Large intestine (tissue), 3 donors: ENCODE data around the gene ANKS1B. TPM values are rescaled to one million over a fixed set of nuclear protein-coding genes. Genes with fewer than 3 reads are reported as not detected.

Source experiments
- DNase-seq, 2 donors: peaks; one replicate each; pipeline versions ENCODE4 v3.0.0 to v3.0.0-alpha.2; 2013
- H3K27ac ChIP-seq: one replicate; pipeline ENCODE4 v1.5.1; 2013; ENCODE audit warnings: low read length
- H3K27me3 ChIP-seq: 2 replicates; pipeline ENCODE4 v1.6.1; 2013; ENCODE audit warnings: low read length; ENCODE audit not compliant: control insufficient read depth, insufficient read depth
- H3K36me3 ChIP-seq: 2 replicates; pipeline ENCODE4 v1.6.1; 2013; ENCODE audit warnings: low read length; ENCODE audit not compliant: control insufficient read depth, insufficient read depth
- H3K4me1 ChIP-seq: one replicate; pipeline ENCODE4 v1.6.1; 2013; ENCODE audit warnings: low read length; ENCODE audit not compliant: control insufficient read depth, insufficient read depth
- H3K4me3 ChIP-seq: one replicate; pipeline ENCODE4 v1.5.1; 2013; ENCODE audit warnings: low read length
- H3K9me3 ChIP-seq: one replicate; pipeline ENCODE4 v1.6.1; 2013; ENCODE audit warnings: mild to moderate bottlenecking, low read depth, low read length, moderate library complexity; ENCODE audit not compliant: control insufficient read depth
- WGBS: methylation state at CpG from one replicate; pipeline ENCODE4 v1.1.5; 2013; ENCODE audit warnings: low lambda C conversion rate; ENCODE audit not compliant: insufficient coverage; 5-methylcytosine and 5-hydroxymethylcytosine counted together
- polyA plus RNA-seq: library from polyadenylated mRNA; unstranded; fragments of 120-200 nt; gene quantifications from one replicate; pipeline ENCODE4 v1.2.1, GENCODE V29; 2013

ANKS1B gene
- polyA plus RNA-seq, 1 donor: 2.4 TPM

DNA sequence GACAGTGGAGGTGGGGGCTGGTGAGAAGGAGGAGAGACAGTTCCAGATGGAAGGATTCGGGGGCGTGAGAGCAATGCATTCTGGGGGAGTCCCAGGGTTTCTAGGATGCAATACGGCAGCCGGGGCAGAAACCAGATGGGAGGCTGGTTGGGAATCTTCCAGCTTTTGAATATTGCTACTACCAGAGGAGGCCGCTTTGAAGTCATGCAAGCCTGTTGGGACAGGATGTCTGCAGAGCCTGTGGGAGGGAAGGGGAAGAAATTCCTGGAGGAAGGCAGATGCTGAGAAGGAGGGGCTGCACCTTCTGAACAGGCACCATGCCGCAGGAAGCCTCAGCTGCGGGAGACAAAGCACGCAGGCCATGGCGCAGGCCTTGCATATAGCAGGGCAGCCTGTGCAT lies 1234.2 kb downstream of the ANKS1B start:
- no peaks in the 10 kb centered on the region for H3K36me3 ChIP-seq
- no peaks in the 10 kb centered on the region for H3K9me3 ChIP-seq
- no peak for DNase-seq
- H3K27me3 ChIP-seq: peaks cover 14% of the 10 kb centered on the region
- H3K27ac ChIP-seq: no peak overlapping the region
- no peak overlapping the region for H3K4me3 ChIP-seq
- no peaks in the 10 kb centered on the region for H3K4me1 ChIP-seq
- WGBS: no CpG with 5 or more reads among the region's 9 CpGs

DNA sequence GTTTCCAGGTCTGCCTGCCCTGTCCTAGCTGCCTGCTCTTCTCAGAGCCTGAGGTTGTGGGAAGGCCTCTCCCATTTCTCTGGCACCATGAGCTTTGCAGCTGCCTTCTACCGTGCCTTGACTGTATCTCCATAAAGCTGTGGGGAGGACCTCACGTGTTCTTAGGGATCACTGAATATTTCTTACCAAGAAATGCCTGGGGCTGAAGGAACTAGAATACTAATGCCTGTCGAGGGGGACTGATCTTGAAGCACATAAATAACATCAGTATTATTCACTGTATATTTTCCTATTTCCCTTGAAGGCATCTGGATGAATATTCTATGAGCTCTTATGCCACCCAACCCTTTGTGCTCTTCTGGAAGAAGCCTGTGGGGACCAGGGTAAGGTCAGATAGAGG lies 1236.3 kb downstream of the ANKS1B start:
- H3K27ac ChIP-seq: no peak overlapping the region
- H3K9me3 ChIP-seq: no peaks in the 10 kb centered on the region
- WGBS: no CpG with 5 or more reads among the region's 3 CpGs
- no peak overlapping the region for H3K4me3 ChIP-seq
- H3K36me3 ChIP-seq: no peaks in the 10 kb centered on the region
- H3K4me1 ChIP-seq: no peaks in the 10 kb centered on the region
- DNase-seq: no peak
- H3K27me3 ChIP-seq: peaks cover 22% of the 10 kb centered on the region

DNA sequence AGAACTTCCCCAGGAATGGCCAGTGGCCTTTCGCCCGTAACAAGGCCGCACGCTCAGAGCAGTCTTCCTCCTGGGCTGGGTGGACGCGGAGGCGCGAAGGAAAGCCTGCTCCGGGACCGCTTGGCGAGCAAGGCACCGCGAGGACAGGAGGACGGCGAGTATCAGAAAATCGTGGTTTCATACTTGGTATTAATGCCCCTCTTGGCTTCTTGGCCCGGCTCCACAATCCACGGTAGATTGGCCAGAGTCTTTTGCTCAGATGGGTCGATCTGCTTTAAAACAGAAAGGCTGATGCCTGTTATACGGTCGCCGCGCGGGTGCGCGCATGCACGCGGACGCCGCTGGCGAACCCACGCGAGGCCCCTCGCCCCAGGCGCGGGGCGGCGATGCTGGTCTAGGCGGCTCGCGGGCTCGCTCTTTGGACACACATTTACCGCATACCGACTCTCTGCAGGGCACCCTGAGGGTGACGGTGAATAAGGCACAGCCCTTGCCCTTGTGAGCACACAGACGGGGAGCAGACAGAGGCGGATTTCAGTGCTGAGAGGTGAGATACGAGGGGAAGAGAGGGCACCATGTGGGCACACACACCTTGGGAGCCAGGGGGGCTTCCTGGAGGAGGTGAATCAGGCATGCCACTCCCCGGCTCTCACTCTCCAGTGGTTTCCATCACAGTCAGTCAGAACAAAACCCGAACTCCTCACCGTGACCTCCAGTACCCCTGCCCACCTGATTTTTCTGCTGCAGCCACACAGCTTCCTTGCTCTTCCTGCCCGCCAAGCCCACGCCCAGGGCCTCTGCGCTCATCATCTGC lies 1239.0 kb downstream of the ANKS1B start:
- H3K36me3 ChIP-seq: no peaks in the 10 kb centered on the region
- H3K27me3 ChIP-seq: peaks cover 38% of the 10 kb centered on the region
- WGBS: 90% methylated on average over 2 of the region's 54 CpGs
- no peak overlapping the region for H3K27ac ChIP-seq
- no peaks in the 10 kb centered on the region for H3K9me3 ChIP-seq
- DNase-seq: peak in 1 of 2 donors; percentile 28
- no peaks in the 10 kb centered on the region for H3K4me1 ChIP-seq
- H3K4me3 ChIP-seq: peak overlapping the region; percentile 39

DNA sequence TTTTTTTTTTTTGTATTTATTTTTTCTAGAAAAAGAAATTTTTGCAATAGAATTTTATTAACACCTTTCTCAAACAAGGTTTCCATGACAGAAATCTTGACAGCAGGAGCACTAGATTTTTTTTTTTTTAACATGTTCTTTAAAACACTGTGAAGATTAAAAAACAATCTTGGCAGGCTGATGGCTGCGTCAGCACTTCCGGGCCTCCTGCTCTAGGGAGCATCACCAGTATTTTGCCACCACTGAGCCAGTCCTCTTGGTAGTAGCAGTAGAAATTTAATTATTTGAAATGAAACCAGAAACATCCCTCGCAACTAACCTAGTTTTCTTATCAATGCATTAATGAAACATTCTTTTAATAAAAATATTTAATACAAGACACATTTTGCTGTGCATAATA lies 1240.1 kb downstream of the ANKS1B start:
- no peak for DNase-seq
- Histone ChIP-seq H3K27me3 (peaks cover 45% of the 10 kb centered on the region), H3K9me3 (no peaks in the 10 kb centered on the region), H3K36me3 (no peaks in the 10 kb centered on the region), H3K27ac (no peak overlapping the region), H3K4me1 (no peaks in the 10 kb centered on the region), H3K4me3 (no peak overlapping the region)
- WGBS: 100% methylated on average over 1 of the region's 3 CpGs

DNA sequence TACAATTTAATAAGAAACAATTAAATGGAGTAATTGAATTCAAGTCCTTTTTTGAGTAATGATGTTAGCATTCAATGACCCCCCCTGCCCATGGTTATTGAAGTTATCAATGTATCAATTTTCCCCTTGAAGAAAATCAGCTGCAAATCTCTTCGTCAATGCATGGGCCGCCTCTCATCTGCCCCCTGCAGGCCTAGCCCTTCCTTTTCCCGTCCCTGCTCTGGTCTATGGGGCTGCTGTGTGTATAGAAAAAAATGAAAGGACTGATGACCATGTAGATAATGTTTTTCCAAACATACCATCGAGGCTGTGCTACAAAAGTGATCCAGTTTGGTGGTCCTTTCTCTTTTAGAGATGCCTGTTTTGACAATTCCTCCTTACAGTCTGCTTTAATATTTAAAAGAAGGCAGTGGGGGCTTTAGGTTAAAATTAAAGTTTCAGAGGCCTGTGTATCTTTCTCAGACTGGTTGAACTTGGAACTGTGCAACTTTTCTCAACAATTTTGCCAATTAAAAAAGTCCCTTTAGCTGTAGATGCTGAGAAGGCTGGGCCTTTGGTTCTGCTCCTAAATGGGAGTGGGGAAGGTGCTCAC lies 1241.3 kb downstream of the ANKS1B start:
- no peaks in the 10 kb centered on the region for H3K4me1 ChIP-seq
- H3K9me3 ChIP-seq: no peaks in the 10 kb centered on the region
- H3K36me3 ChIP-seq: no peaks in the 10 kb centered on the region
- peaks cover 45% of the 10 kb centered on the region for H3K27me3 ChIP-seq
- WGBS: no CpG with 5 or more reads among the region's 4 CpGs
- H3K27ac ChIP-seq: no peak overlapping the region
- no peak for DNase-seq
- no peak overlapping the region for H3K4me3 ChIP-seq

DNA sequence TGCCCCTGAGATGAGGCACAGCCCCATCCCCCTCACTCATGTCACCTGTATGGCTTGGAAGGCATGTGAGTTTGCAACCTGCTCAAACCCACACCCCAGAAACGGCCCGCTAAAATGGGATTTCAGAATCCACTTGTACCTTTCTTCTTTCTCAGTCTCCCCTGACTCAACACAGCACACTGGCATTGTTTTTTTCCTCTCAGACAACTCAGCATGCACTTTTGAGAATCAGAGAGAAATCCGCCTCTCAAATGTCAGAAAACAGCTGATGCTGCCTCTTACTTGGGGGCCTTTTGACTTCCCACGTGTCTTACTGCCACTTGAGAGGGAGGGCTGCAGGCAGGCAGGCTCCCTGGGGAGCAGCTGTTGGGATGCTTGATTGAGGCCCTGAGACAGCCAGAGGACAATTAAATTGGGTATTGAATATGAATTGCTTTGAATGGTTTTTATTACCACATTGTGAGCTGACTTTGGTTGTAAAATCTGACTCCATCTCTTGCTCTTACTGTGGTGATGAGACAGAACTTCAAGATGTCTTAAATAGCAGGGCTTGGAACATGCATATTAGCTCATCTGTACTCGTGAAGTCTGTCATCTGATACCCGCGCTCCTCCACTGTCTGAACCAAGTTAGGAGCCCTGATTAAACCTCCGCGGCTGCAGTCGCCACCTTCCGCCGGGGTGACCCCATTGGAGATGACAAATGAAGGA lies 1243.0 kb downstream of the ANKS1B start:
- Histone ChIP-seq H3K4me1 (no peaks in the 10 kb centered on the region), H3K27ac (no peak overlapping the region), H3K36me3 (no peaks in the 10 kb centered on the region), H3K4me3 (no peak overlapping the region), H3K9me3 (no peaks in the 10 kb centered on the region), H3K27me3 (peaks cover 43% of the 10 kb centered on the region)
- 78% methylated on average over 3 of the region's 12 CpGs for WGBS
- DNase-seq: no peak

DNA sequence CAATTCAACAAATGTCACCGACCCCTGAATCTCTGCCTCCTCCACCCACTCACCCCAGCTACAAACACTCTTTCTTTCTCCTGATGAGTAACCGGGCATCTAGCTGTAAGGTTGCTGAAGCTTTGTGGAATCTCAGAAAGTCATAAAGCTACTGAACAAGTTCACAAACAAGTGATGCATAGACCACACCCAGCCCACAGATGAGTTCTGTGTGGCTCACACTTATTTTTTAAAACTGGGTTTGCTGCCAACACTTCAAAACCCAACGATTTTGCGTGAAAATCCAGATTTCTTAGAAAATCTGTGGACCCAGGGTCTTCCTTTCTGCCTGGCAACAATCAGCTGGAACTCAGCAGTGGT lies 1243.6 kb downstream of the ANKS1B start:
- Histone ChIP-seq H3K9me3 (no peaks in the 10 kb centered on the region), H3K36me3 (no peaks in the 10 kb centered on the region), H3K4me1 (no peaks in the 10 kb centered on the region), H3K4me3 (no peak overlapping the region), H3K27me3 (peaks cover 38% of the 10 kb centered on the region), H3K27ac (no peak overlapping the region)
- DNase-seq: no peak
- no CpG with 5 or more reads among the region's 4 CpGs for WGBS

DNA sequence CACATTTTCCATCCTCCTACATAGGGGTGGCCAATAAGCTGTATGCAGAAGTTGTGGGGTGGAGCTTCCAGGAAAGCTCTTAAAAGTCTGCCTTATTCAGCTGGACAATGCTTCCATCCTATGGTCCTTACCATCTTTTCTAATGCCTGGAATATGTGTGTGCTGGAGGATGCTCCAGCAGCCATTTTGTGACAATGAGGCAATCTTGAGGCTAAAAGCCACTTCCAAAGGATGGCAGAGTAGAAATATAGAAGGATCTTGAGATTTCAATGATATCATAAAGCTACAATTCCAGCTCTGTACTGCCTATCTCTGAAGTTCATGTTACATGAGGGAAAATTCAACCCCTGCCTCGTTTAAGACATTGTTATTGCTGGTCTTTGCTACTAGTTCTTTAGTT lies 1244.0 kb downstream of the ANKS1B start:
- no peak for DNase-seq
- H3K4me1 ChIP-seq: no peaks in the 10 kb centered on the region
- no peak overlapping the region for H3K4me3 ChIP-seq
- H3K27ac ChIP-seq: no peak overlapping the region
- H3K9me3 ChIP-seq: no peaks in the 10 kb centered on the region
- H3K36me3 ChIP-seq: peaks cover 4% of the 10 kb centered on the region
- H3K27me3 ChIP-seq: peaks cover 34% of the 10 kb centered on the region
- 60% methylated on average over 1 of the region's 1 CpG for whole genome bisulfite sequencing

DNA sequence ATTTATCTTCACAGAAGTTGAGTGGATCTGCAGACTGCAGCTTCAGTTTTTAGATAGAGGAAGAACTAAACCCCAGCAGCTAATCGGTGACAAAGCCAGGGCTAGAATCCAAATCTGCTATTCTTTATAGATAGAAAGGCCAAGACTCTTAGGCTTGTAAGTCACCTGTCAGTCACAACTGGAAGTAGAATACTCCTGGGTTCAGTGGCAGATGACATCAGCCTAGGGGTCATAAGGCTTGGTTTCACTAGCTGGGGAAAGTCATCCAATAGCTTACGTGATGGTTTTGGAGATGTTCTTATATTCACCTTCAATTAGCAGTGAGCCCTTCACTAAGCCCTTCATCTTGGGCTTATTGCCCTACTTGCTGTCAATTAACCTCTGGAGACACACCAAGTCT lies 1246.2 kb downstream of the ANKS1B start:
- Histone ChIP-seq H3K27ac (no peak overlapping the region), H3K4me1 (no peaks in the 10 kb centered on the region), H3K4me3 (no peak overlapping the region), H3K36me3 (peaks cover 7% of the 10 kb centered on the region), H3K27me3 (peaks cover 23% of the 10 kb centered on the region), H3K9me3 (no peaks in the 10 kb centered on the region)
- no peak for DNase-seq
- WGBS: no CpG with 5 or more reads among the region's 2 CpGs

DNA sequence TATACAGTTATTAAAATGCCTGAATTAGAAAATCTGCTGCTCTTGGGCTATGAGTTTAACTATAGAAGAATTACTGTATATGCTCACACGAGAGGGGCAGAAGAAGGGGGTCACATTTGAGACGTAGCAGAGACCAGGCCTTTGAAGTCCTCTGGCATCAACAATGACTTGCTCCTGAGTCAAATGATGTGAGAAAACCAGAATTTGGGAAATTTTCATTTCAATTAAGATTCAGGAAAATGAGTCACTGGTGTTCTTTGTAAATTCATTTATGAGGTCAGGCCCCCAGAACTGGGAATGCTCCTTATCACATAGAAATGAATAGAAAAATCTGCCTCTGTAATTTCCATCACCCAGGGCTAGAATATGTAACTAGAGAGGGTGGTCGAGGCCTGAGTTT lies 1246.7 kb downstream of the ANKS1B start:
- H3K36me3 ChIP-seq: peaks cover 11% of the 10 kb centered on the region
- no peaks in the 10 kb centered on the region for H3K9me3 ChIP-seq
- no peaks in the 10 kb centered on the region for H3K4me1 ChIP-seq
- no peak for DNase-seq
- H3K4me3 ChIP-seq: no peak overlapping the region
- no peak overlapping the region for H3K27ac ChIP-seq
- peaks cover 23% of the 10 kb centered on the region for H3K27me3 ChIP-seq
- no CpG with 5 or more reads among the region's 3 CpGs for WGBS
